HG03135 (cell line): ENCODE data around the gene INO80B.
"Not testable (repeated sequence)": the region's sequence is repeated elsewhere in the genome, so short reads cannot be mapped to it uniquely, and the experiment has no call there.

ENCODE experiments used
- ATAC-seq: cut with Tn5 transposase; IDR thresholded peaks from one replicate; pipeline ENCODE4 v1.9.1; 2021; ENCODE audit warnings: mild to moderate bottlenecking, moderate library complexity; ENCODE audit not compliant: unreplicated experiment

Gene INO80B

DNA sequence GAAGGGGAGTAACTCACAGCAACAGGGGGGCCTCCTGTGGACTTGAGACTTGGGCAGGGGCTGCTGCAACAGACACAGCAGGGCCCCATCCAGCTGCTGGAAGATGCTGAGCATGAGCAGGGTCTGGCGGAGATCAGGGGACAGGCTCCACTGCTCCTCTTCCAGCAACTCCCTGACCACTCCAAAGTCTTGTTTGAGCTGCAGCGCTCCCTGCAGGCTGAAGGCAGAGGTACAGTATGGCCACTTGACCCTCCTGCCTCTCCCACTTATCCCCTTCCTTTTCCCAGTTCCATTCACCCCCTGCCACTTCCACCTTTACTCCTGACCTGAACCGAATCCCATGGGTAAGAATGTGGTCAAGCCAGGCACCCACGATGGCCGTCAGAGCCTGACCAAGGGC lies 20.0 kb downstream of the INO80B start:
- no peak for ATAC-seq

DNA sequence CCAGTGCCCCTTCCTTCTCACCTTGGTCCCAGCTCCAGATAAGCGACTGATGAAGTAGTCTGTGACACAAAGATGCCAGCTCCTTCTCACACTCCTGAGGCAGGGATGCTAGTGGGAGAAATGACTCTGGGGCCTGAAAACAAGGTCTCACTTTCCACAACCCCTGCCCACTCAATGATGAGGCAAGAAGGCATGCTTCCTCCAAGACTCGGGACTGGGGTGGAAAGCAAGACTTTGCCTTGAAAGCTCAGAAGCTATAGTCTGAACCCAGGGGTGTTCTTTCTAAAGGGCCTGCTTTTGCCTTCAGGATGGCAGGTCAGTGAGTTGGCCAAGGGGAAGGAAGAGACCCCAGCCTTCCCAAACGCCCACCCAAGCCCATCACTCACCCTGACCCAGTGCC lies 26.5 kb downstream of the INO80B start:
- no peak for ATAC-seq

DNA sequence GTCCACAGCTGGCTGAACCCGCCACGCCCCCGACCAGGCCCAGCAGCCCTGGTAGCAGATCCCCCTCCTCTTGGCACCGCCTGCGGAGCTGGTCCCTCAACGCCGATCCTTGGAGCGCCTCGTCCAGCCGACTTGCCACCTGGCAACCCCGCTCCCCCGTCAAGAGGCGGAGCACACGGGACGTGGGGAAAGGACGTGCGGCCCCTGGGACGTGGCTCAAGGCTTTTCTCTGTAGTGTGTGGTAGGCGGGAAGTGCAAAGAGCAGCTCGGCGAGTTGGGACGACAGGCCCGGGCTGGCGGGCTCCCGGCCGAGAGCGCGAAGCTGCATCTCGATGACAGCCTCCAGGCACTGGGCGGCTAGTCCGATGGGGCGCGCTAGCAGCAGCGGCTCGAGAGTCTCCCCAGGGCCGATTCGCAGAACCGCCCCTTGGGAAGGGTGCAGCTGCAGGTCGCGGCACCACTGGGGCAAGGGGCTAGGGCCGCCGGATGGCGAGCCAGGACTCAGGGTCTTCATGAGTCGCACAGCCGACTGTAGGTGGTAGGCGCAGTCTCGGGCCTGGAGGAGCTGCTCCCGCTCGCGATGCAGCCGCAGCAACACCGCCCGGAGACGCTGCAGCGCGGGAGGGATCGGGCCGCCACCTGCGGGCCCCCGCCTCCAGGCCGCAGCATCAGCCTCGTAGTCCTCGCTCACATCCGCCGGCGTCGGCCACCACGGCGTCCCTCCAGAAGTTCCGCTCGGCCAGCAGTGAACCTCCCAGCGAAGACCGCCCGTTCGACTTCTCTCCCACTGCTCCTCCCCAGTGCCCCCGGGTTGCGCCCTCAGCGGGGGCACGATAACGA lies 27.3 kb downstream of the INO80B start:
- peak; percentile 41 for ATAC-seq

DNA sequence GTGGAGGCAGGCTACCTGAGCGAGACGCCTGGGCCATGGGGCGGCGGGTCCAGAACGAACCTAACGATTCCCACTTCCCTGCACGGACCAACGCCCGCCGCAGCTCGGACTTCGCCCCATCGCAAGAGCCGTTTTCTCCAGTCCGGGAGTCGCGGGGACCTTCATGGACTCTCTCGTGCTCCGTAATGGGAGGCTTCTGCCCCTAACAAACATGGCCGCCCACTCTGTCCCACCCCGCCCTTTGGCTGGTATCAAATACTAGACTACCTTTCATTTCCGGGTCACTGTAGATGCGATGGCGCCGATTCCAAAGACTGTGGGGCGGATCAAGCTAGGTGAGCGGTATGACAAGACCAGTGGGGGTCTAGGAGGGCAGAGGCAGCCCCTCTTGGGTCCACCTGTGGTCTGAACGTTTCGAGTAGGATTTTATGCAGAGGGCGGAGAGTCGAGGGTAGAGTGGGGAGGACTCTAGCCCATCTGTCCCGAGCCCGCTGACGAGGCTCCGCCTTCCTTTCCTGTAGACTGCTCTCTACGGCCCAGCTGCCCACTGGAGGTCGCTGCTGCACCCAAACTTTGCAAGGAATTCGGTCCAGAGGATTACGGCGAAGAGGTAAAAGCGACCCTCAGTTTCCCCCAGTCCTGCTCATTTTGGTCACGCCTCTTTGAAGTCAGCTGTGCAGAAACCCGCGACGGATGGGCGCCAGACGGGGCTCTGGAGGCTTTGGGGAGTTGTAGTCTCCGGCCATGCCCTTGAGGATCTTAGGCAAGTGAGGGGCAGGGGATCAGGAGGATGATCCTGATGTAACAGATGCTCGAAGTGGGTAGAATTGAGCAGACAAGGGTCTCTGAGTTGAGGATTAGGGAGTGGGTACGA lies 28.2 kb downstream of the INO80B start, which contains the start of the genes CCDC142 and TTC31:
Gene CCDC142, minus strand, starts transcription at position 198 of the 874 bp plus-strand sequence. Its CDS starts 161 bp downstream, at position 37.
Gene TTC31, plus strand, starts transcription at position 281 of the 874 bp plus-strand sequence. Its CDS starts 15 bp downstream, at position 296.
- peak; percentile 86 for ATAC-seq

DNA sequence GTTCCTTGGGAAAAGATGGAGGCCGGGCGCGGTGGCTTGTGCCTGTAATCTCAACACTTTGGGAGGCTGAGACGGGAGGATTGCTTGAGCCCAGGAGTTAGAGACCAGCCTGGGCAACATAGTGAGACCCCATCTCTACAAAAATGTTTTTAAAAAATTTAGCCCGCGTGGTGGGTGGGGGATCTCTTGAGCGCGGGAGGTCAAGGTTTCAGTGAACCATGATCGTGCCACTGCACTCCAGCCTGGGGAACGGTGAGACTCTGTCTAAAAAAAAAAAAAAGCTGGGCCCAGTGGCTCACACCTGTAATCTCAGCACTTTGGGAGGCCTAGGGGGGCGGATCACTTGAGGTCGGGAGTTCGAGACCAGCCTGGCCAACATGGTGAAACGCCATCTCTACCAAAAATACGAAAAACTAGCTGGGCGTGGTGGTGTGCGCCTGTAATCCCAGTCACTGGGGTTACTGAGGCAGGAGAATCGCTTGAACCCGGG lies 28.8 kb downstream of the INO80B start:
- not testable (repeated sequence) for ATAC-seq

DNA sequence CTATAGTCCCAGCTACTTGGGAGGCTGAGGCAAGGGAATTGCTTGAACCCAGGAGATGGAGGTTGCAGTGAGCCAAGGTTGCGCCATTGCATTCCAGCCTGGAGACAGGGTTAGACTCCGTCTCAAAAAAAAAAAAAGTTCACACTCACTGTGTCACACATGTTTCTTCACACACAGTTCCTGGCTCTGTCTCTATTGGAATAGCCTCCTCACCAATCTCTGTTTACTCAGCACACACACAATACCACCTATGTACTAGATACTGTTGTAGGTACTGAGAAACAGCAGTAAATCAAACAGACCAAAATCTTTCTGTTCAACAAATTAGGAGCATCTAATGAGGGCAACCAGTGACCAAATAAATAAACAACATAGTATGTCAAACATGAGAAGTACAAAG lies 31.3 kb downstream of the INO80B start:
- ATAC-seq: no peak

DNA sequence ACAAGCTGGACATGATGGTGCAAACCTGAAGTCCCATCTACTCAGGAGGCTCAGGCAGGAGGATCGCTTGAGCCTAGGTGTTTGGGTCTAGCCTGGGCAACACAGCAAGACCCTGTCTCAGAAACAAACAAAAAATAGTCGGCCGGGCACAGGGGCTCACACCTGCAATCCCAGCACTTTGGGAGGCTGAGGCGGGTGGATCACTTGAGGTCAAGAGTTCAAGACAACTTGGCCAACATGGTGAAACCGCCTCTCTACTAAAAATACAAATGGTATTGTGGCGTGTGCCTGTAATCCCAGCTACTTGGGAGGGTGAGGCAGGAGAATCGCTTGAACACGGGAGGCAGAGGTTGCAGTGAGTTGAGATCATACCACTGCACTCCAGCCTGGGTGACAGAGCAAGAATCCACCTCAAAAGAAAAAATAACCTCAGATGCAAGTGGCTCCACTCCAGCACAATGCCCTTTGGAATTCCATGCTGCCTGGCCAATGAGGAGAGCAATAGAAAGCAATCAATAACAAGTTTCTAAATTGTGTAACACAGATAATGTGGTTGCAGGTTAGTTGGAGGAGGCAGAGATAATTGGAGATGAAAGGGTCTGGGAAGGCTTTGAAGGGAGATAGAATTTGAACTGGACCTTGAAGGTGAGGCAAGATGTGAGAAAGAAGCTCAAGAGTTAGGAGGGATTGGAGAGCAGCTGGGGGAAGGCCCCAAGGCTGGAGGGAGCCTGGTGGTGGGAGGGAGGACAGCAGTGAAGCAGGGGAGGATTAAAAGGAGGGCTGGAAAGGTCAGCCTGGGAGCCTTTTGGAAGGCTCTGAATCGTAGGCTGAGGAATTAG lies 34.0 kb downstream of the INO80B start:
- ATAC-seq: no peak

DNA sequence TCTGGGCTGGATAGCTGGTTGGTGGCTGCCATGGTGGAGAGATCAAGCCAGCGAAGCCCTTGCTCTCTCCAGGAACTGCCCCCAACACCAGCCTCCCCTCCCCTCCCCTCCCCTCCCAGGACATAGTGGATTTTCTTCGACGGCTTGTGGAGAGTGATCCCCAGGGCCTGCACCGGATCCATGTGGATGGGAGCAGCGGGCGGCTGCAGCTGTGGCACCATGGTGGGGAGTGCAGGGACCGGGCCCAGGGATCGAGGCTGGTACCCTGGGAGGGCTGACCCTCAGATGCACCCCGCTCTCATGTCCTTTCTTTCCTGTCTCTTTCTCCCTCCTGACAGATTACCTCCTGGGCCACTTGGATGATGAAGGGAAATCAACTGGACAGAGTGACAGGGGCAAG lies 35.0 kb downstream of the INO80B start:
- no peak for ATAC-seq

DNA sequence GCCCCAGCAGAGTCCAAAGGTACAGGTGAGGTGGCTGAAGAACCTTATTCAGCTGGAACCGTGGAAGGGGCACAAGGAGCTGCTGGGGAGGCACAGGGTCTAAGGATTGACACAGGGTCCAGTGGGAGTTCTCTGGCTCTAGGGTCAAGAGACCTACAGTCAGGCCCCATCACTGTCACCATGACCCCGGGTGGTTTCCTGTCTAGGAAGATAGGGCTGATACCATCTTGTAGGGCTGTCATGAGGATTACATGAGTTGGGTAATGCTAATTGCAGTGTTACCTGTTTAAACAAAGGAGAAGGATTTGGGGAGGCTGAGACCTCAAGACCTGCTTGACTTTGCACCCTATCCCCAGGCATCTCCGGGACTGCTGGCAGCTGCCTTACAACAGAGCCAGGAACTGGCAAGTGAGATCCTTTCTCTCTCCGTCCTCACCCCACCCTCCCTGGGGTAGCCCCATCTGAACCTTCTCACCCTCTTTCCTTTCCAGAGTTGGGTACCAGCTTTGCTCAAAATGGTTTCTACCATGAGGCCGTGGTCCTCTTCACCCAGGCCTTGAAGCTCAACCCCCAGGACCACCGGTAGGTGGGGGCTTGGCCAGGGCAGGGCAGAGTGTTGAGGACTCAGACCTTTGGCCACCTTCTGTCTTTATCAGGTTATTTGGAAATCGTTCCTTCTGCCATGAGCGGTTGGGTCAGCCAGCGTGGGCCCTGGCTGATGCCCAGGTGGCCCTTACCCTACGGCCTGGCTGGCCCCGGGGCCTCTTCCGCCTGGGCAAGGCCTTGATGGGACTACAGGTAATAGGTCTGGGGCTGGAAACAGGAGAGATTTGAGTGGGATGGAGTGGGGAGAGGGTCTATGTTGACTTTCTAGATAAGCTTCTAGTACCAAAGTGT lies 37.0 kb downstream of the INO80B start:
- ATAC-seq: no peak

DNA sequence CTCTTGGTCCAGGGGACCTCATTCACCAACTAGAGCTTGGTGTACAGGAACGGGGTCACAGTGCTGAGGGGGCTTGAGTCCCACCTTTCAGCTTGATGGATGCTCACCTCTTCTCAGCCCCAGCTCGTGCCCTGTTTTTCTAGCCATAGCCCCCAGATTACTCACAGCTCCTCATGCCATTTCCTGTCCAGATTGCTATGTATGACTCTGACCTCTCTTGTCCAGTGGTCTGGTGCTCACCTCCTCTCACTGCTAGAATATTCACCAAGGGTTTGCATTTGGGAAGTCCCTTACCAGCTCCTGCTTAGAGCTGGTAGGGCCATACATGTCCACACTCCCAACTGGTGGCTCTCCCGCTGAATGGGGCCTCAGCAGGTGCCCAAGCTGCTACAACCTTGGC lies 38.7 kb downstream of the INO80B start:
- no peak for ATAC-seq

DNA sequence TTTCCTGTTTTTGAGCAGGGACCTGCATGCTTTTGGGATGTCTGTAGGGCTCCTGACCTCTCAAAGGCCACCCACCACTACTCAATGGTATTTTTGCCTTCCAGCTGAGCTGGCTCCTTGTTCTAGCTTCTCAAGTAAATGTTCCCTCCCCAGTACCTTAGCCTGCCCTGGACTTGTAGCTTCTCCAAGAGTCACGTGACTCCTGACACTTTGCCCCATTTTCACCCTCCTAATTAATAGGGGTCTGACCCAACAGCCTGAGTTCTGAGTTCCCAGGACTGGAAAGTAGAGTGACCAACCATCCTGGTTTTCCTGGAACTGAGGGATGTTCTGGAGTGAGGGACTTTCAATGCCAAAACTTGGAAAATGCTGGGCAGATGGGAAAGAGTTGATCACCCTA lies 40.6 kb downstream of the INO80B start:
- ATAC-seq: no peak

DNA sequence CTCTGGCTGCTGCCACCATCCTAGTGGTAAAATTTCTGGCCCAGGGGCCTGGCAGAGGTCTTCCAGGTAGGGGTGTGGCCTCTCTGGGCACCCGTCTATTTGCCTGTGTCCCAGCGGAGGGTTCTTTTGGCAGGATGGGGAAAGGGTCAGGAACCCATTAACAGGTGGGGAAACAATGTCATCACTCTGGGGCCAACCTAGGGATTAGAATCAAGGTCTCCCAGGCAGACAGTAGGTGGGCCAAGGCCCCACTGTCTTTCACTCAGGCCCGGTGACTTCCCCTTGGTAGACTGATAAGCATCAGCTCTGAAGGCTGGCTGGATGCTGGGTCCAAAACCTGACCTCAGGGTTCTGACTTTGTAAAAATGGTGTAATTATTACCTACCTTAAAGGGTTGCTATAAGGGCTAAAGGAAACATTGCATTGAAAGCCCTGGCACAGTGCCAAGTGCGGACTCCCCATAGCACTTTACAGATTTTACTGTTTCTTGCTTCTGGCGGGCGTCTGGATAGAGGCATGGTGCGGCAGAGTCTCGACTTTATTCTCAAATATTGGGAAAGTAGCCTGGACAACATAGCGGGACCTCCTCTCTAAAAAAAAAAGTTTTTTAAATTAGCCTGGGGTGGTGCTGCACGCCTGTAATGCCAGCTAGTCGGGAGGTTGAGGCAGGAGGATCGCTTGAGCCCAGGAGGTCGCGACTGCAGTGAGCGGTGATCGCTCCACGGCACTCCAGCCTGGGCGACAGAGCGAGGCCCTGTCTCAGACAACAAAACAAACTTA lies 42.3 kb downstream of the INO80B start:
- no peak for ATAC-seq

DNA sequence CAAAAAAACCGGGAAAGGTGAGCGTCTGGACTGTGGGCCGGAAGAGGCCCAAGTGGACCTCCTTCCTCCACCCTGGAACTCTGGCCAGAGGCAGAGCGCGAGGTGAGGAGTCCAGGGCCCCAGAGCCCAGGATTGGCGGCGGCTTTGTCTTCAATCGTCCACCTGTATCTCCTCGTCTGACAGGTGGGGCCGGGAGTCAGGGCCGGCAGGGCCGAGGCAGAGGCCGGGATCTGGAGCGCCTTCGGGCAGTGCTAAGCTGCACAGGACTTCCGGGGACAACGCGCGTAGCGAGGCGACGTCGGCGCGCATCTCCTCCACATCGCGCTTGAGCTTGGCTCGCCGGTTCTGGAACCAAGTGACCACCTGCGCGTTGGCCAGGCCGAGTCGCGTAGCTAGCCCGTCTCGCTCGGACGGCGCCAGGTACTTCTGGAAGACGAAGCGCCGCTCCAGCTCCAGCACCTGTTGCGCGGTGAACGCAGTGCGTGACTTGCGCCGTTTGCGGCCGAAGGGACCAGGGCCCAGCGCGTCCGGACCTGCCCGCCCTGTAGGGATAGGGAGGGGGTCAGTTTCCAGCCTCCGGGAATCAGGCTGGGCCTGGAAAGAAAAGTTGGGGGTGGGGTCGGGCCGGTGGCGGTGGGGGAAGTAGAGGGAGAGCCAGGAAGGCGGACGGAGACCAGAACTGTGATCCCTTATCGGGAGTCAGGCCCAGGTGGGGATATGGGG lies 43.1 kb downstream of the INO80B start:
- no peak for ATAC-seq

DNA sequence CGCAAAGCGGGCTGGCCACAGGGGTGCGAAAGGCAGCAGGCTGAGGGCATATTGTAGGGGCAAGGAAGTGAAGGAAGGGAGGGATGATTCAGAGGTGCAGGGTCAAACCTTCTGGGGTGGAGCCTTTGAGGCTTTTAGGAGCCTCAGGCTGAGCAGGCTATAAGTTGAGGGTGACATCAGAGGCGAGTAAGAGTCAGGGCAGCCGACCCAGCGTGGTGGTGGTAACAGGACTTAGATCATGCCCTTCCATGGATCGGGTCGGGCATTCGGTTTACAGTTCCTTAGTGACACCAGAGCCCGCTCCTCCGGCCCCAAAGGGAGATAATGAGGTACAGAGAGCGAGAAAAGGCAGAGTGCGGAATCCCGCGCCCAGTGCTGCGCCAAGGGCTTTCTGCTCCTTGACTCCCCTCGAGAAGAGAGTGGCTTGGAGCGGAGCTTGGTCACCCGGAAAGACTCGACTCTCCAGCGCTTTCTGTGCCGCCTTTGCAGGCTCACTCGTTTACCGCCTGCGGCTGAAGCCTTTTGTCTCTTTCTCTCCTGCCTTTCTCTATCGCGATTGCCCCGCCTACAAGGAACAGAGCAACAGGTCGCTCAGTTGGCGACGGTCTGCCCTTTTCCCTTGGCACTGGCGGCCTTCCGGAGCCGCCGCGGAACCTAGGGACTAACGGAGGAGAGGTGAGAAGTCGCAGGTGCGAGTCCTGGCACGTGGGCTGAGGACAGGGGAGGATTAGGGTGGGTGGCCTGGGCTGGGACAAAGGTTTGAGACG lies 43.8 kb downstream of the INO80B start:
- no peak for ATAC-seq

DNA sequence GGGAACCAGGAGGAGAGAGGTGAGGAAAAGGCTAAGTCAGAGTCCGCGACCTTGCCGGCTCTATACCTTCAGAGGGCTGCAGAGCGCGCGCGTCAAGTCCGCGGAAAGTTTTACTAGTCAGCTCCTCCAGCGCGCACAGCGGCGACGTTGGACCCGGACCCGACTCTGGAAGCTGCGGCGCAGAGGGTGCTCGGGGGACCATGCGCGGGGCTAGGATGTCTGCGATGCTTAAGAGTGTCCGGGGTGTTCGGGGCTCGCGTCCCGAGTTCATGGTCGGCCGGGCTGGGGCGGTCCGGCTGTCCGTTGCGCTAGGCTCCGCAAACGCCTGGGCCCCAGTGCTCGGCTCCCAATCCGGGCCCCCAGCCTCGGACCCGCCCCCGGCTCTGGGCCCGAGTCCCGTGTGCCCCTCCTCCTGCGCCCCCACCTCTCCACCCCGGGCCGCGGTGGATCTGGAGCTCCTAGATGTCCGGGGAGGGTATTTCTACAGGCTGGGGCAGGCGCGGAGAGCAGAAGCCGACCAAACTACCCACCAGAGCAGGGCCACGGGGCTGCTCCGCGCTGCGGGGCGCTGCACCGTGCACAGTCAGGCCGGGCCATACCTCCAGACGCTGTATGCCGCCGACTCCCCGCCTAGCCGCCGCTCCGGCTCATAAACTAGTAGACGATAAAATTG lies 44.5 kb downstream of the INO80B start, which contains the start of gene LBX2:
Gene LBX2, minus strand, starts transcription at position 337 of the 673 bp plus-strand sequence. Its CDS starts 66 bp downstream, at position 271.
- ATAC-seq: no peak

DNA sequence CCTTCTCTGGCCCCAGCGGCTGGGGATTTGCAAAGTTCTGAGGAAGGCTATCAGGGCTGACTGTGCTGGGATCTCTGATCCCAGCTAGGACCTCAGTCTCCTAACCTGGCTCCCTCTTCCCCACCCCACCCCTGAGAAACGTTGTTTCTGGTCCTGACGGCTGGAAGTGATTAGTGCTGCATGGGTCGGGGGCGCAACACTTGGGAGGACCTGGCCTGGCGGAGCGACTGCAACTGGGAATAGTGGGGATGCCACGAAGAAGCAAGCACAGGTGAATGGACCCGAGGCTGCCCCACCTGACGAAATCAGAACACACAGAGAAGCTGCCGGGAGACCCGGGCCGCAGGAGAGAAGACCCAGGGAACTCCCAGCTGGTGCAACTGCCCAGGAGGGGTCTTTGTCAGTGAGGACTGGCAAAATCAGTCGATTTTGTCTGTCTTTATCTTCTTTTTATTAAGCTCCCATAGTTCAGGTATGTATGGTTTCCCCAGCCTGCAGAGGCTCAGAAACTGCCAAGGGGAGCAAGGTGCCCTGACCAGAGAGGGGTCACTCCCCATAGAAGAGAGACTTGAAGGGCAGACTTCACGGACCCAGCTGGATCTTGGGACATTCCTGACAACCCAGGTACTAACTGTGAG lies 45.2 kb downstream of the INO80B start:
- no peak for ATAC-seq
